GM21367 (cell line): Measurements from ENCODE around the gene ADRM1.

Experiments used
- ATAC-seq: cut with Tn5 transposase; IDR thresholded peaks from one replicate; pipeline ENCODE4 v1.9.1; 2021; ENCODE audit not compliant: unreplicated experiment

ADRM1 gene

DNA sequence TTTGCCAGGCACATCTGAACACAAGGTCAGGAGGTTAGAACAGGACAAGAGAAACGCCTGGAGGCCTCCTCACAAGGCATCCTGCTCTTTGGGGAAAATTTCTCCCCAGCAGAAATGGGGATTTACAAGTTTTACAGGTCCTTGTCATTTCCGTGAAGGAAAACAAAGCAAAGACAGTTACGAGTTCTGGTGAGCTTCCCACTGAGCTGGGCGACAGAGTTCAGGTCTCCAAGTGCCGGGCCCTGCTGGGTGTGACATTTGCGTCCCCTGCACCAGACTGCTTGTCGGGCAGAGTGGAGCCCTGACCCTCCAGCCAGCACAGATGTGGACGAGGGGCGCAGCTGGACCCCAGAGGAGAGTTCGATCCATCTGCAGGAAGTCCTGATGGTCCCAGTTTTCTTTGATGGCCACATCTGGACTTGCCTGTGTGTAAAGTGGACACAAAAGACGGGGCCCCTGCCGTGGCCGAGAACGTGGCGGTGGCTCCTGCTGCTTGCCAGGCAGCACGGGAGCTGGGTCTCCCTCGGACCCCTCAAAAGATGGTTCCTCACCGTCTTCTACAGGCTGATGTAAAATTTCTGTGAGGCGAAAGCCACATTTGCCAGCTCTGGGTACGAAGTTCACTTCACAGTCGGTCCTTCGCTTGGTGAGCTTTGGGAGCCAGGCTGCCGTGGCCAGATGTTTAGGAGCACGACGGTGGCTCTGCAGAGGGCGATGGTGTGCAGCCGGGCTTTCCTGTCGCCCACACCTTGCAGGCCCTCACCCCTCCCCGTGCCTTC is 5.2 kb upstream of the ADRM1 start:
- ATAC-seq, result no peak

DNA sequence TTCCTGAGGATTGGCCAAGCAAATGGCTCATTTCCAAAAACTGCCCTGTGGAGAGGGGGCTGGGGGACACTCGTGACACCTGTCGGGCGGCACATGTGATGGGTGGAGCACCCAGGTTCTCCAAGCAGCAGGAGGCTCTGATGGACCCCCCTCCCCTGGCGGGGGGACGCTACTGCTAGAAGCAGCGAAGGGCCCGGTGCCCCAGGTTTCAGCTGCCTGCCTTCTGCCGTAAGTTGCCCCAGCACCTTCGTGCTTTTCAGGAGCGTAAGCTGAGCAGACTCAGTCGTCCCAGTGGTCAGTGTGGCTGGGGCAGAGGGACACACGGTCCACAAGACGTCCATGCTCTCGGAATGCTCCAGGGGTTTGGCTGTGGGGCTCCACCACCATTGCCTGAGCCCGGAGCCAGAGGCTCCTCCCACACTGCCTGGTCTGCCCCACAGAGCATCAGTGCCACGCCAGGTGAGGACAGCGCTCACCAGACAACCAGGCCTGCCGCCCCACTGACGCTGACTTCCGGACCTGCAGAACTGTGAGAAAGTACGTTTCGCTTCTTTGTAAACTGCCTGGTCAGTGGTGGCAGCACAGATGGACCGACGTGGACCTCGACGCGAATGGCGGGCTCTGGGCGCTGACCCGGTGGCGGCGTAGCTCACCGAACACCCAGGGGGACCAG is 4.1 kb upstream of the ADRM1 start:
- no peak for ATAC-seq

DNA sequence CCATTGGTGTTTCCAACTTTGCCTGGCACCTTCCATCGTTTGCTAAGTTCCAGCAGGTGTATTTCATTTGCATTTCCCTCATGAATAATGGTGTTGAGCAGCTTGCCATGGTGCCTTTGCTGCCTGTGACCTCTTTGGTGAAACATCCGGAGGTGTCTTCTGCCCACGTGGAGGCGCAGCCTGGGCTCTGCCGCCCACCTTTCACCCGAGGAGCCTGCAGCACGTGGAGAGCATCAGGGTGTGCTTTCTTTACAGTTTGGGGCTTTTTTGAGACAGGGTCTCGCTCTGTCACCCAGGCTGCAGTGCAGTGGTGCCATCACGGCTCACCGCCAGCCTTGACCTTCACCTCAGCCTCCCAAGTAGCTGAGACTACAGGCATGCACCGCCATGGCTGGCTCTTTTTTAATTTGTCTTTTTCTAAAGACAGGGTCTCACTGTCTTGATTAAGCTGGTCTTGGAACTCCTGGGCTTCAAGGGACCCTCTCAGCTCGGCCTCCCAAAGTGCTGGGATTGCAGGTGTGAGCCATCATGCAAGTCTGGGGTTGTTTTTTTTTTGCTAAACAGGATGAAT is 3.0 kb upstream of the ADRM1 start:
- ATAC-seq, result no peak

DNA sequence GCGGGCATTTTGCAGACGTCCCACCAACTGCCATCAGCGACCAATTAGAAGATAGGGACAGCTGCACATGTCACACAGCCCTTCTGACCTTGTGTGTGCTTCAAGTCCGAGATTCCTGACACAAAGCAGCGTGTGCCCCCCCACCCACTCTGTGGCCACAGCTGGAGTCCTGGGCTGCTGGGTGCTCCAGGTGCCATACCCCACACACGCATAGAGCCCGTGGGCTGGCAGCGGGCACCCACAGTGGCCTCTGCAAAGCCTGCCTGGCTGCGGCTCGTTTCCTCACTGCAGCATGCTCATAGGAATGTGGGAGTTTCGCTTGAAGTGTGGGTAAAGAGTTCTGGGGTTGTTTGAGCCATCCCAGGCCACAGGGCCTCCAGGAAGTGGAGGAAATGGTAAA is 2.5 kb upstream of the ADRM1 start:
- no peak for ATAC-seq

DNA sequence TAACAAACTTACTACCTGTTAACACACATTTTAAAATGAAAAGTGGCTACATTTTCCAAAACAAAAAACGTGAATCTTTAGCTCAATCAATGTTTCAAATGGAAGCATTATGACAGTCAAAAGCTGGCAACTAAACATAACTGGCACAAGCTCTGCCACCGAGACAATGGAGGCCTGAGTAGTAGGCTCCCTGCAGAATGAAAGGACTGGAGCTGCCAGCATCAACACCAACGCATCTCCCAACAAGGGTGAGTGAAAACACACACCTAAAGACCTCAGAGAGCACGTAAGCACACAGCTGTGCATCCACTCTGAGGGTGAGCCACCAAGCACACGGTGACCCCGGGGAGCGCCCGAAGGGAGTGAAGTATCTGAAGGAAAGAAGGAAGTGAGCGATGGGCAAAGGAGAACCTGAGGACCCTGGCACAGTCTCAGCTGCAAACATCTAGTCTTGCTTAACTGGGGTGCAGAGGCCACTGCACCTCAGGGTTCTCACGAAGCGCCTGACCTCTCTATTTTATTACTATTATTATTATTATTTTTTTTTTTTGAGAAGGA is 1.6 kb upstream of the ADRM1 start:
- ATAC-seq, result no peak

DNA sequence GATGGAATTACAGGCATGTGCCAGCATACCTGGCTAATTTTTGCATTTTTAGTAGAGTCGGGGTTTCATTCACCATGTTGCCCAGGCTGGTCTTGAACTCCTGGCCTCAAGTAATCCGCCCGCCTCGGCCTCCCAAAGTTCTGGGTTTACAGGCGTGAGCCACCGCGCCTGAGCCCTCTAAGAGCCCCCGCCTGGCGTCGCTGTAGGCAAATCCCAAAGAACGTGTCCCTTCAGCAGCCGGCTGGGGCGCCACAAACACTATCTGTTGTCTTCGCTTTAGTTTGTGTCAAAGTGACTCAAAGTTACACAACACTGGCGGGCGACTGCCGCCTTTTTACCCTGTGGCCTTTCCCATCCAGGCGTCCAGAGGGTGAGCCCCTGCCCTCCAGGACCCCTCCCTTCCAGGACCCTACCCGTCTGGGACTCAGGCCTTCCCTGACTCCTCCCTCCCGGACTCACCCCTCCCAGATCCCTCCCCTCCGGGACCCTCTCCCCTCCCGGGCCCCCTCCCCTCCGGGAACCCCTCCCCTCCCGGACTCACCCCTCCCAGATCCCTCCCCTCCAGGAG is 940 bp upstream of the ADRM1 start:
- ATAC-seq, result peak; percentile 31

DNA sequence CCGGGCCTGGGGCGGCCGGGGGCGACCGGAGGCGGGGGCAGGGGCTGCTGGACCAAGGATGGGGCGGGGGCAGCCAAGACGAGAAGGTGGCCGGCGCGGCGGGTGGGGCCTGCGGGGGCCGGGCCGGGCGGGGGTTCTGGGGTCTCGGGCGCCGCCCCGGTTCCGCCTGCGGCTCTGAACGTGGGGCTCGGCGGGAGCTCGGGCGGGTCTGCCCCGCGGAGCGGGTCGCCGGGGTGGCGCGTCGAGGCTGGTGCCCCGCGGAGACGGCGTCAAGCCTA is 204 bp downstream of the ADRM1 start:
- no peak for ATAC-seq

DNA sequence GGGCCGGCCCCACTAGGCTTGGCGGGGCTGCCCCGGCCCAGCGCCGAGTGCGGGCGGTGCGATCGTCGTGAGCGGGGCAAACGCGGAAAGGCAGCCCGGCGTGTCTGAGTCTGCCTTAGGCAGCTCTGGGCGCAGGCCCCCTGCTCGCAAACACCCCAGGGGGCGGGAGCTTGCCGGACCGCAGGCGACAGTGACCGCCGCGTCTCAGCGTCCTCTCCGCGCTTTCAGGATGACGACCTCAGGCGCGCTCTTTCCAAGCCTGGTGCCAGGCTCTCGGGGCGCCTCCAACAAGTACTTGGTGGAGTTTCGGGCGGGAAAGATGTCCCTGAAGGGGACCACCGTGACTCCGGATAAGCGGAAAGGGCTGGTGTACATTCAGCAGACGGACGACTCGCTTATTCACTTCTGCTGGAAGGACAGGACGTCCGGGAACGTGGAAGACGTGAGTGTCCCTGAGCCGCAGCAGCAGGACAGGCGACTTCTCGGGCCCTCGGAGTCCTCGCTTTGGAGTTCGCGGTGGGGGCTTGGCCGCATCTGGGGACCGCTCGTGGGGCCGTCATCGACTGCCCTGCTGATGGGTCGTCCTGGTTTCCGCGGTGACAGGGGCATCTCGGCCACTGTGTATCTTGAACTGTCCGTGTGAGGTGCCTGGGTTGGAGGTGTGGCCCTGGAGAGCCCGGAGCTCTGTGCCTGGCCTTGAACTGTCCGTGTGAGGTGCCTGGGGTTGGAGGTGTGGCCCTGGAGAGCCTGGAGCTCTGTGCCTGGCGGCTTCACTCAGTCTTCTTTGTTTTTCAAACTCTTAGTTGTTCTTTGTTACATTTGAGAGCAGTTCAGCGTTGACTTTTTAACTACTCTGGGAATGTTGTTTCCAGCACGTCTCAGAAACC is 786 bp downstream of the ADRM1 start:
- peak; percentile 0 for ATAC-seq

DNA sequence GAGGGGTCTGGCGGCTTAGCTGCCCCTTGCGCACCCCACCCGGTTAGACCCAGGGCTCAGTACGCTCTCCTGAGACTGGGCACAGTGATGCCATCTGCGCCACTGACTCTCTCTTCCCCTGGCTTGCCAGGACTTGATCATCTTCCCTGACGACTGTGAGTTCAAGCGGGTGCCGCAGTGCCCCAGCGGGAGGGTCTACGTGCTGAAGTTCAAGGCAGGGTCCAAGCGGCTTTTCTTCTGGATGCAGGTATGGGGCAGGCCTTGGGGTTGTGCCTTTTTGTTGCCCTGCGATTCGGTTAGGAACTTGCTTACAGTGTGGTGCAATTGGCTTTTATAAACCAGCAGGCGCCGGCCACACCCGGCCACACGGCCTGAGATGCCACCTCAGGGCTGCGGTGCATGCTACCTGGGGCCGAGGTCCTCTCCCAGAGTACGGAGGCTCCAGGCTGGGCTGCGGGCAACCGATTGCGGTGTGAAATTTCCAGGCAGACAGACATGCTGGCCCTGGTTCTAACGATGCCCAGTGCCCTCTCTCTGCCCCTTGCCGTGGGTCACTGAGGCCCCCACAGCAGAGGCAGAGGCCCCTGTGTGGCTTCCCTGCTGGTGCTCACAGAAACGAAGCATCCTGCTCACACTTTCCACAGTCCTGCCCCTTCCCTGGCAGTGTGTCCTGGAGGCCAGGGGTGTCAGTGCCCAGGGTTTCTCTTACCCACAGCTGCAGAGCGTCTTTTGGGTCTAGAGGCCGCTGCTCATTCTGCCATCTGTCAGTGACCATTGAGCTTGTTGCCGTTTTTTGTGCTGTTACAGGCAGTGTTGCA is 1.7 kb downstream of the ADRM1 start:
- no peak for ATAC-seq

DNA sequence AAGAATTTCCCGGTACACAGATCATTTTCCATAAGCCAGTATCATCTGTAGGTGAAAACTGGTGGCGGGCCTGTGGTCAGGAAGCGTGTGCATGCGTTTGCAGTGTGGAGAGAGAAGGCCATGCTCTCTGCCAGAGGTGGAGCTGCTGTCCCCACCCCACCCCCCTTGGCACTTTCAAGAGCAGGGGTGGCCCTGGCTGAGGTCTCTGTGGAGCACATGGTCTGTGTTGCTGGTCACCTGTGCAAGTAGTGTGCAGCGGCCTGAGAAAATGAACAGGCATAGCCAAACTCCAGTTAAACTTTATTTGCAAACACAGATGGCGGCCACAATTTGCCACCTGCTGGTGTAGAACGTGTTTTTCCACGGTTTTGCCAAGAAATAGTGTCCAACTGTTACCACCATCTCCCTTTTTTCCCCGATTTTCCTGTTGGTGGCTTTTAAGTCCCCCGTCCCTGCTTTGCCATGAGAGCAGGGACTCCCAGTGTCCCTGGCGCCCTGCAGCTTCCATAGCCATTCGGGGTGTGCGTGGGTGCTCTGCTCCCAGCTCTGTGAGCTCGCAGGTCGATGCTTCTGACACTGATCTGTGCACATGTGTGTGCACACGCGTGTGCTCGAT is 2.5 kb downstream of the ADRM1 start:
- no peak for ATAC-seq

DNA sequence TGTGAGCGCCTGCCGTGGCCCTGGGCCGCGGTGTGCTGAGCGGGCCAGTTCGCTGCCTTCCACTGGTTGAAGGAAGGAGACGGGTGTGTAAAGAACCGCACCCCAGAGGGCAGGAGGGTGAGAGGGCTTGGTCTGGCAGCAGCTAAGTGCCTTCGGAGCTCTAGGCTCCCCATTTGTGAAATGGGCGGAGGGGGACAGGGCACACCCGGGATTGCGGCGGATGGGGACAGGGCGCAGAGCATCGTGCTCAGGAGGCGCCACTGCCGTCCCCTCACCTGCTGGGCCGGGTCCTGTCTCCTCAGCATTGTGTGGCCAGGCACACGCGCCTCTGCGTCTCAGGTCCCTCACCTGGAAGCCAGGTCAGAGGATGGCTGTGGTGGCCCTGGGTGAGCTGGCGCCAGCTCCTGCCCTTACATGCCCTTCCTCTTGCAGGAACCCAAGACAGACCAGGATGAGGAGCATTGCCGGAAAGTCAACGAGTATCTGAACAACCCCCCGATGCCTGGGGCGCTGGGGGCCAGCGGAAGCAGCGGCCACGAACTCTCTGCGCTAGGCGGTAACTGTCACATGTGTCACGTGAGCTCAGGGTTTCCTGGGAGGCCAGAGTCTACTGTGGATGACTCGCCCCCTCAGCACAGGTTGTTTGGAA is 3.1 kb downstream of the ADRM1 start:
- no peak for ATAC-seq

DNA sequence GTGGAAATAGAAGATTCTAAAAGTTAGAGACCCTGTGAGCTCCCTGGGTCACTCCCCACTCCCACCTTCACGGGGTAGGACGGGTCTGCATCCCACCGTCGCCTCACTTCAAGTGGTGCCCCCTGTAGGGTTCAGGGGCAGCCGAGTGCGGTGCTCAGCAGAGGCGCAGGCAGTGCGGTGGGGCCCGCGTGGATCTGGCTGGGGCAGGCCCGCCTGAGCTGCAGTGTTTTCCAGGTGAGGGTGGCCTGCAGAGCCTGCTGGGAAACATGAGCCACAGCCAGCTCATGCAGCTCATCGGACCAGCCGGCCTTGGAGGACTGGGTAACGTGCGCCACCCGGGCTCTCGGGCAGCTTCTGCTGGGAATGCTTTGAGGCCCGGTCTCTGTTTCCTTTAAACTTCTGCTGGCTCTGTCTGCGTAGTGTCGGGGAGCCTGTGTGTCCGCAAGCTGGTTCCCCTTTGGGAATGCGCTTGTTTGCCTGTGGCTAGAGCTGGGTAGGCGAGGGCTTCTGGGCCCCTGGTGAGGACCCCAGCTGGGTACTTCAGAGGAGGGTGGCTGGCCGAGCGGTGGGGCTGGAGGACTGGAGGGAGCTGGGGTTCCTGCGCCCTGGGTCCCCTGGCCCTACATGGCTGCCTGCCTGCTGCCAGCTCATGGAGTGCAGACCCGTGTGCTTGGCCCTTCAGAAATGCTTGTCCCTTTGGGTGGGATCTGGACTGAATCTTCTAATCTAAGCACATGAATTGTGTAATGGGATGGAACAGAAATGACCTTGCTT is 3.8 kb downstream of the ADRM1 start:
- no peak for ATAC-seq

DNA sequence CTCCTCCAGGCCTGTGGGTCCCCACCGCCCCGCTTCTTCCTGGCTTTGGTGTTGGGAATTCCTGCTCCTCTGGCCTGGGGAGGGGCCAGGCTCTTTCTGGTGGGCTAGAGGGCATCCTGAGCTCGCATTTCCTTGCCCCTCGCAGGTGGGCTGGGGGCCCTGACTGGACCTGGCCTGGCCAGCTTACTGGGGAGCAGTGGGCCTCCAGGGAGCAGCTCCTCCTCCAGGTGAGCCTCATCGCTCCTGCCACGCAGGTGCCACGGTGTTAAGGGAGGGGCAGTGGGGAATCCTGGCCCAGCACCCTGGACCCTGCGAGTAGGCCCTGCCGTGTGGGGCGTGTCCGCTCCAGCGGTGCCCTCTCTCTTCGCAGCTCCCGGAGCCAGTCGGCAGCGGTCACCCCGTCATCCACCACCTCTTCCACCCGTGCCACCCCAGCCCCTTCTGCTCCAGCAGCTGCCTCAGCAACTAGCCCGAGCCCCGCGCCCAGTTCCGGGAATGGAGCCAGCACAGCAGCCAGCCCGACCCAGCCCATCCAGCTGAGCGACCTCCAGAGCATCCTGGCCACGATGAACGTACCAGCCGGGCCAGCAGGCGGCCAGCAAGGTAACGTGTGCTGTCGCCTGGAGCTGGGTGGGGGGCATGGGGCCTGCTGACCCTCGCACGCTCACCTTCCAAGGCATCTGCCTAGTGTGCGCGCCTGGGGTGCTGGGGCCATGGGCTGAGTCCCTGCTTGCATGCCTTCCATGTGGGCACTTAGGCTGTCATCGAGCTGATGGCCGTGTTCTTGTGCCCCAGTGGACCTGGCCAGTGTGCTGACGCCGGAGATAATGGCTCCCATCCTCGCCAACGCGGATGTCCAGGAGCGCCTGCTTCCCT is 4.7 kb downstream of the ADRM1 start:
- ATAC-seq, result no peak

DNA sequence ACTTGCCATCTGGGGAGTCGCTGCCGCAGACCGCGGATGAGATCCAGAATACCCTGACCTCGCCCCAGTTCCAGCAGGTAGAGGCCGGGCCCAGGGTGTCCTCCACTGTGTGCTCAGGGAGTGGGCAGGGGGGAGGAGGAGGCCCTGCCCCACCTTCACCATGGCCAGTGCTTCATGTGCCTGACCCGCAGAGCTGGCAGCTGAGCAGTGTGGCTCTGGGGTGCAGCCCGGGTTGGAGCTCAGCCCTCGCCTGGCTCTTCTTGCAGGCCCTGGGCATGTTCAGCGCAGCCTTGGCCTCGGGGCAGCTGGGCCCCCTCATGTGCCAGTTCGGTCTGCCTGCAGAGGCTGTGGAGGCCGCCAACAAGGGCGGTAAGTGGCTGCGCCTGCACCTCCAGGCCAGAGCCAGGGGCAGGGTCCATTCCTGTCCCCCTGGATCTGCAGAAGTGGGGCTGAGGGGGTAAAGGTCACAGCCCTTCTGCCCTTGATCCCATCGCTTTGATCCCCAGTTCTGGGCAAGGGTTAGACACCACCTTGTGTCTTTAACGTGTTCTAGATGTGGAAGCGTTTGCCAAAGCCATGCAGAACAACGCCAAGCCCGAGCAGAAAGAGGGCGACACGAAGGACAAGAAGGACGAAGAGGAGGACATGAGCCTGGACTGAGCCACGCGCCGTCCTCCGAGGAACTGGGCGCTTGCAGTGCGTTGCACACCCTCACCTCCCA is 5.5 kb downstream of the ADRM1 start:
- ATAC-seq, result no peak

DNA sequence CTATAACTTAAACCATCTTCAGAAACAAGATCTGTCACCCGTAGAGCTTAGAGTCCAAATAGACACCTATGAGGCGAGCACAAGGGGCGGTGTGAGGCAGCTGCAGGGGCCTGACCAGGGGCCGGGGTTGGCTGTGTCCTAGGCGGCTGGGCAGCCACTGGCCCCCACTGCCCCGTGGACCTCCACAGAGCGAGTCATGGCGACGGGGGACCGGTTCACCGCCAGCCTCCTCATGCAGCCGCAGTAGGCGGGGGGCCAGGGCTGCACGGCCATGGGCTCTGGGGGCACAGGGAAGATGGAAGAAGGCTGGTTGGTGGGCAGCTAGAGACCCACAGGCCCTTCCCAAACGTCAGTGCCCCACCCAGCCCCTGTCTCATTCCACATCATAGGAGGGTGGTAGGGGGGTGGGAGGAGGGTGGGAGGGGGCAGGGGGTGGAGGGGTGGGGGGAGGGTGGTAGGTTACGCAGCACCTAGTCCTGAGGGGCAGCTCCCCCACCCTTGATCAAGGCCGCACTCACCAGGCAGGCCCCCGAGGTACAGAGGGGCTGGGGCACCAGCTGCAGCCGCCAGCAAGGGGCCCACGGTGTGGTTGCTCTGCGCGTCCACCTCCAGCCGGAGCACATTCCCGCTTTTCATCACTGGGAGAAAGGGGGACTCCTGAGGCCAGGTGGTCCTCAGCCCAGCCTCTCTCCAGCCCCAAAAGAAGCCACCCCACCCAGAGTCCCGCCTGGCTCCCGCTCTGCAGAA is 6.6 kb downstream of the ADRM1 start:
- no peak for ATAC-seq
